Naive thymus-derived CD4-positive, alpha-beta T cell (primary cell): Measurements from ENCODE around the gene WTIP. TPM values are rescaled to one million over a fixed set of nuclear protein-coding genes. Genes with fewer than 3 reads are reported as not detected.

Experiments used
- ATAC-seq: fragments of 150-1000 bp; cut with Tn5 transposase; 2 replicates; pipeline ENCODE4 v1.10.0; 2021; ENCODE audit warnings: mild to moderate bottlenecking, moderate library complexity
- CTCF ChIA-PET: fragments of 350-600 bp; sonication (Branson Sonifier 250); formaldehyde crosslinking; loops from one replicate; lab custom pipeline; 2021; ENCODE audit warnings: antibody characterized with exemption; lab: Charles Lee
- POLR2A ChIA-PET: fragments of 350-600 bp; sonication (Branson Sonifier 250); formaldehyde crosslinking; loops from one replicate; lab custom pipeline; 2021; ENCODE audit warnings: antibody characterized with exemption, inconsistent platforms; lab: Charles Lee
- DNase-seq, 9 donors: peaks; one replicate each; pipeline versions ENCODE4 v3.0.0 to v3.0.0-alpha.2; 2020 to 2022; ENCODE audit warnings: mixed read lengths in 1 of 9
- H3K27ac ChIP-seq: one replicate; pipeline ENCODE4 v1.7.0; 2013; ENCODE audit warnings: mild to moderate bottlenecking, low read depth, low read length, moderate library complexity
- H3K27me3 ChIP-seq, 2 donors: one replicate each; pipeline ENCODE4 v1.7.0; 2013; ENCODE audit warnings: low read length in 2 of 2, mild to moderate bottlenecking in 2 of 2, moderate library complexity in 2 of 2; ENCODE audit not compliant: control insufficient read depth in 2 of 2, insufficient read depth in 2 of 2
- H3K36me3 ChIP-seq, 3 experiments: 1 replicate in 2 of 3; 2 replicates in 1 of 3; pipeline ENCODE4 v1.7.0; 2013; ENCODE audit warnings: low read length in 3 of 3, mild to moderate bottlenecking in 3 of 3, moderate library complexity in 1 of 3; ENCODE audit not compliant: insufficient read depth in 3 of 3, control insufficient read depth in 2 of 3
- H3K4me1 ChIP-seq, 2 donors: one replicate each; pipeline ENCODE4 v1.7.0; 2013; ENCODE audit warnings: low read length in 2 of 2, mild to moderate bottlenecking in 2 of 2, moderate library complexity in 1 of 2; ENCODE audit not compliant: control insufficient read depth in 2 of 2, insufficient read depth in 2 of 2
- H3K4me3 ChIP-seq: 2 replicates; pipeline ENCODE4 v1.7.0; 2013; ENCODE audit warnings: mild to moderate bottlenecking, low read length
- H3K9me3 ChIP-seq, 3 experiments: 1 replicate in 2 of 3; 2 replicates in 1 of 3; pipeline ENCODE4 v1.7.0; 2013; ENCODE audit warnings: low read length in 3 of 3; ENCODE audit not compliant: control insufficient read depth in 2 of 3
- H3K27ac Mint-ChIP-seq, 9 donors: one replicate each; pipeline ENCODE4 v1.8.0; 2020 to 2022; ENCODE audit warnings: mixed read lengths in 9 of 9, mild to moderate bottlenecking in 8 of 9, moderate library complexity in 5 of 9, inconsistent platforms in 2 of 9
- H3K27me3 Mint-ChIP-seq, 5 donors: one replicate each; pipeline ENCODE4 v1.8.0; 2021 to 2022; ENCODE audit warnings: mixed read lengths in 5 of 5, mild to moderate bottlenecking in 1 of 5
- H3K36me3 Mint-ChIP-seq, 5 donors: one replicate each; pipeline ENCODE4 v1.8.0; 2020 to 2022; ENCODE audit warnings: mixed read lengths in 5 of 5, mild to moderate bottlenecking in 3 of 5, inconsistent platforms in 1 of 5
- H3K4me1 Mint-ChIP-seq, 7 donors: one replicate each; pipeline ENCODE4 v1.8.0; 2020 to 2022; ENCODE audit warnings: mixed read lengths in 7 of 7, mild to moderate bottlenecking in 3 of 7, inconsistent platforms in 1 of 7
- H3K4me3 Mint-ChIP-seq, 10 donors: one replicate each; pipeline ENCODE4 v1.8.0; 2020 to 2022; ENCODE audit warnings: mild to moderate bottlenecking in 10 of 10, mixed read lengths in 10 of 10, moderate library complexity in 6 of 10, inconsistent platforms in 2 of 10
- H3K9me3 Mint-ChIP-seq, 11 donors: one replicate each; pipeline ENCODE4 v1.8.0; 2020 to 2022; ENCODE audit warnings: mixed read lengths in 11 of 11, mild to moderate bottlenecking in 4 of 11, inconsistent platforms in 1 of 11, moderate library complexity in 1 of 11
- intact Hi-C, 2 donors: fragments of 100-400 bp; cut with micrococcal nuclease; formaldehyde crosslinking; loops; one replicate each; pipeline ENCODE4 v1.15.1; 2023
- polyA plus RNA-seq, 2 donors: library from polyadenylated mRNA; unstranded; fragments of 300-500 nt; fragmentation: Illumina TruSeq; gene quantifications; one replicate each; pipeline ENCODE4 v1.2.3, GENCODE V29; 2021
- total RNA-seq, 6 experiments: library from RNA in 5 of 6; stranded (reverse) in 5 of 6; gene quantifications; 1 replicate in 5 of 6; 2 replicates in 1 of 6; pipeline ENCODE4 v1.2.3 and lab custom pipeline; 2021 to 2026

WTIP gene
- total and polyA plus RNA-seq, 7 experiments from 2014 or later: 0.08 to 0.77 (median 0.22) TPM; not detected in 2

DNA sequence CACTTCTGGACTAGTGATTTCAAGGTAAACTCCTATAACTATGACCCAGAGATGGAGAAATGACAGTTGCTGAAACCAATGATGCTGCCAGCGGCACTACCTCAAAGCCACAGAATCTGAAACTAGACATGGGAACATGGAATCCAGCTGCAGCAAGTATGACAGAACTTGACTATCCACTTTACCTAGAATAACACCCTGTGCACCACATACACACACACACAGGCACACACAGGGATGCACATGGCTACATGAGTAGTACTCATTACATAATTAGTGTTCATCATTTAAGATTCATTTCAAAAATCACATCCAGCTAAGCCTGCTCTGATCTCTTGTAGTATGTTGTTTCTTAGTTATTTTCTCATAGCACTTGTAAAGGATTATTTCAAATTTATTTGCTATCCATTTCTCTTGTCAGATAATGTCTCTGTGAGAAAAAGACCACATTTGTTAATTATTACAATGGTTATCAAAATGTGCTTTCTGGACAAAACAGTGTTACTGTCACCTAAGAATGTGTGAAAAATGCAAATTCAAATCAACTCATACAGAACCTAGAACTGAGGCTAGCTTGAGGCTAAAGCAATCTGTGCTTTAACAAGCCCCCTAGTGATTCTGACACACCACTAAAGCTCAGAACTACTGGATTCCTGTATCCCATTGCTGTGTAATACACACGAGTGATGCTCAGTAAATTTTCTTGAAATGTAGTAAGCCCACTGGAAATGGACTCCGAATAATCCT is 59.4 kb downstream of the WTIP start:
- POLR2A ChIA-PET: no interaction called here
- H3K9me3 Mint-ChIP-seq: peaks cover 1 to 68% (median 20%) of the 10 kb centered on the region in 11 donors

DNA sequence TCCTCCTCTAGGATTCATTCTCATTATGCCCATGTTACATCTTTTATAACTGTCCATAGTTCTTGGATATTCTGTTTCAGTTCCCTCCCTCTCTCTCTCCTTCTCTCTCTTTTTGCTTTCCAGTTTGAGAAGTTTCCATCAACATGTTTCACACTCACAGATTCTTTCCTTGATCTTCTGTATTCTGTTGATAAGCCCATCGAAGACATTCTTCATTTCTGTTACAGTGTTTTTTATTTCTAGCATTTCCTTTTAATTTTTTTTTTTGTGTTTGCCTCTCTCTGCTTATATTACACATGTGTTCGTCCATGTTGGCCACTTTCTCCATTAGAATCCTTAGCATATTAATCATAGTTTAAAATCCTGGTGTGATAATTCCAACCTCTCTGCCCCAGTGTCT is 68.3 kb downstream of the WTIP start:
- H3K4me3 ChIP-seq: no peak overlapping the region
- no peak overlapping the region for H3K27ac ChIP-seq
- Mint-ChIP-seq H3K27me3 (peaks cover 0 to 32% (median 15%) of the 10 kb centered on the region in 5 donors), H3K4me1 (no peaks in the 10 kb centered on the region), H3K4me3 (no peak overlapping the region), H3K27ac (no peak overlapping the region), H3K9me3 (peaks cover 14 to 67% (median 23%) of the 10 kb centered on the region in 11 donors), H3K36me3 (peaks cover 0 to 16% (median 3%) of the 10 kb centered on the region in 5 donors)
- ChIA-PET POLR2A (no interaction called here), CTCF (no interaction called here)
- H3K9me3 ChIP-seq: peaks cover 0 to 13% (median 0%) of the 10 kb centered on the region in 3 experiments
- intact Hi-C loops: no loop called here
- ATAC-seq: no peak
- DNase-seq: no peak
- no peaks in the 10 kb centered on the region for H3K36me3 ChIP-seq
- H3K27me3 ChIP-seq: no peaks in the 10 kb centered on the region
- no peaks in the 10 kb centered on the region for H3K4me1 ChIP-seq

More for the DNA sequence above, 59.4 kb downstream of the WTIP start:
- H3K36me3 Mint-ChIP-seq: peaks cover 0 to 7% (median 3%) of the 10 kb centered on the region in 5 donors
- intact Hi-C loops: no loop called here
- ATAC-seq: no peak
- H3K36me3 ChIP-seq: no peaks in the 10 kb centered on the region
- no peak for DNase-seq
- H3K4me1 Mint-ChIP-seq: no peaks in the 10 kb centered on the region
- no peaks in the 10 kb centered on the region for H3K4me1 ChIP-seq
- no peak overlapping the region for H3K27ac Mint-ChIP-seq
- H3K4me3 ChIP-seq: no peak overlapping the region
- no peak overlapping the region for H3K27ac ChIP-seq
- H3K27me3 Mint-ChIP-seq: peaks cover 9 to 40% (median 28%) of the 10 kb centered on the region in 5 donors
- CTCF ChIA-PET: no interaction called here
- H3K4me3 Mint-ChIP-seq: no peak overlapping the region
- H3K27me3 ChIP-seq: no peaks in the 10 kb centered on the region
- no peaks in the 10 kb centered on the region for H3K9me3 ChIP-seq

DNA sequence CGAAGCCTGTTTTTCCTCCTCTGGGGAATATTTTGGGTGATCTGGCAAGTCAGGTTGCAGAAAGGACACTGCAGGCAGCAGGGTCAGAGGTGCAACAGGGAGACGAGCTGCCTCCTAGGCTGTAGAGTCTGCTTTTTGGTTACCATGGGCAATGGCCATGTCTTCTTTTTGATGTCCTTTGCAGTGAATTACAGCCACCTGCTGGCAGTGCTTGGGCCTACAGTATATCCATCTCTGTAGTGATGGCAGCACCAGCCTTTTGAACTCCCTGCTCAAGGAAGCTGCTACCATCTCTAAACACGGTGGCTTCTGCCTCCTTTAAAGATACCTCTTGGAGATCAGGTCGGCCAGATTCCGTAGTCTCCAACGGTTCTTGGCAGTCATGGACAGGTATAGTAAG is 73.9 kb downstream of the WTIP start:
- peaks cover 0 to 57% (median 47%) of the 10 kb centered on the region in 5 donors for H3K27me3 Mint-ChIP-seq
- no peak for ATAC-seq

DNA sequence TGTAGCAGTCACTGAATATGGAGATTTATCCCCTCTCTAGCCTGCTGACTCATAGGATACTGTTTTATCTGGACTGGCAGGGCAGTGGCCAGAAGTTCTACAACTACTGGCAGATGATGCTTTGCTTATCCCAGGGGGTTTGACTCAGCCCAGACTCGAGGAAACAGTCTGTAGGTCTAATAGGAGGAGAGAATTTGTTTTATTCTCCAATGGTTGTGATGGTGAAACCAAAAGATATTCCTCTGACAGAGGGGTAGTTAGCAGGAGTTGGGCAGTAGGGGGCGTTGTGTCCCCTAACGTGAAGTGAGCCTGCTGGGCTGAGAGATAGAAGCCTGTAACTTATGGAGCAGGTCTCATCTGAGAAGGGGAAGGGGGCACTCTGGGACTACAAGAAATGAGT is 74.9 kb downstream of the WTIP start:
- intact Hi-C loops: no loop called here
- Mint-ChIP-seq H3K36me3 (peaks cover 0 to 13% (median 0%) of the 10 kb centered on the region in 5 donors), H3K27me3 (peaks cover 0 to 57% (median 47%) of the 10 kb centered on the region in 5 donors), H3K4me1 (no peaks in the 10 kb centered on the region), H3K27ac (no peak overlapping the region), H3K9me3 (peaks cover 0 to 24% (median 6%) of the 10 kb centered on the region in 11 donors), H3K4me3 (no peak overlapping the region)
- no peak for ATAC-seq
- ChIA-PET POLR2A (no interaction called here), CTCF (no interaction called here)
- Histone ChIP-seq H3K4me3 (no peak overlapping the region), H3K36me3 (no peaks in the 10 kb centered on the region), H3K4me1 (no peaks in the 10 kb centered on the region), H3K27me3 (peaks cover 0 to 6% of the 10 kb centered on the region in 2 donors), H3K27ac (no peak overlapping the region), H3K9me3 (no peaks in the 10 kb centered on the region)
- DNase-seq: no peak

More for the DNA sequence above, 73.9 kb downstream of the WTIP start:
- H3K9me3 ChIP-seq: peaks cover 0 to 2% (median 0%) of the 10 kb centered on the region in 3 experiments
- Mint-ChIP-seq H3K36me3 (peaks cover 0 to 13% (median 0%) of the 10 kb centered on the region in 5 donors), H3K27ac (no peak overlapping the region), H3K4me1 (no peaks in the 10 kb centered on the region), H3K9me3 (peaks cover 0 to 28% (median 9%) of the 10 kb centered on the region in 11 donors), H3K4me3 (no peak overlapping the region)
- H3K4me1 ChIP-seq: no peaks in the 10 kb centered on the region
- no peak overlapping the region for H3K4me3 ChIP-seq
- H3K27ac ChIP-seq: no peak overlapping the region
- no peak for DNase-seq
- POLR2A ChIA-PET: no interaction called here
- CTCF ChIA-PET: no interaction called here
- intact Hi-C loops: no loop called here
- peaks cover 0 to 6% of the 10 kb centered on the region in 2 donors for H3K27me3 ChIP-seq
- no peaks in the 10 kb centered on the region for H3K36me3 ChIP-seq

DNA sequence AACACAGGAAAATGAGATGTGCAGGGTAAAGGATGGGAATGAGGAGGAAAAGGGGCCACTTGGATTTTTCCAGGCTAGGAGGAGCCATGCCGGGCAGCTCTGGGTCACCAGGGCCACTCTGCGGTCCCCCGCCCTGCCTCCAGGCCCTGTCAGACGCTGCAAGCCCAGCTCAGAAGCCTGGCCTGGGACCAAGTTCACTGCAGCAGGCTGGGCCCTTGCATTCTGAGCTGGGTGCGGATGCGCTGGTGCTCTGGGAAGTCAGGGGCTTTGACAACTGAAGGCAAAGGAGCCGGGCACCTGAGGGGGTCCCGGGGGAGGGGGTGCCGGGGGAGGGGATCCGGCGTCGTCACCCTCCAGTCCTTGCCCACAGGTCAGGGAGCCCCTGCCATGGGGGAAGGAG is 77.5 kb downstream of the WTIP start:
- CTCF ChIA-PET: no interaction called here

DNA sequence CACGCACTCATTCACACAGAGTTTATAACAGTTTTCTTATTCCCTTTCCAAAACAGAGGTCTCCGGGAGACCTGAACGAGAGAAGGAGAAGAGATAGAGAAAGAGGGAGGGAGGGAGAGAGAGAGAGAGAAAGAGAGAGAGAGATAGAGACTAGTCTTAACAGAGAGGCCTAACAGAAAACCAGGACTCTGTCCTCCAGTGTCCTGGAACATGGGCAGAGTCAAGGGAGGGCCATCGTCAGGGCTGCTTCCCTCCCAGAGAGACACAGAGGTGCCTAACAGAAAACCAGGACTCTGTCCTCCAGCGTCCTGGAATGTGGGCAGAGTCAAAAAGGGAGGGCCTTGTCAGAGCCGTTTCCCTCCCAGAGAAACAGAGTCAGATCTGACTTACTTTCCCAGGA is 78.7 kb downstream of the WTIP start:
- Histone ChIP-seq H3K4me3 (no peak overlapping the region), H3K27ac (no peak overlapping the region), H3K36me3 (no peaks in the 10 kb centered on the region), H3K4me1 (no peaks in the 10 kb centered on the region), H3K27me3 (peaks cover 0 to 6% of the 10 kb centered on the region in 2 donors), H3K9me3 (no peaks in the 10 kb centered on the region)
- POLR2A ChIA-PET: no interaction called here
- Mint-ChIP-seq H3K36me3 (peaks cover 0 to 12% (median 0%) of the 10 kb centered on the region in 5 donors), H3K4me3 (no peak overlapping the region), H3K27me3 (peaks cover 0 to 43% (median 25%) of the 10 kb centered on the region in 5 donors), H3K4me1 (no peaks in the 10 kb centered on the region), H3K9me3 (peaks cover 4 to 31% (median 15%) of the 10 kb centered on the region in 11 donors), H3K27ac (no peak overlapping the region)
- intact Hi-C loops: no loop called here
- DNase-seq (no peak), ATAC-seq (no peak)
- CTCF ChIA-PET: no interaction called here

More for the DNA sequence above, 77.5 kb downstream of the WTIP start:
- Mint-ChIP-seq H3K36me3 (peaks cover 0 to 9% (median 0%) of the 10 kb centered on the region in 5 donors), H3K27ac (no peak overlapping the region), H3K4me3 (no peak overlapping the region), H3K9me3 (peaks cover 0 to 20% (median 10%) of the 10 kb centered on the region in 11 donors), H3K4me1 (no peaks in the 10 kb centered on the region), H3K27me3 (peaks cover 0 to 50% (median 33%) of the 10 kb centered on the region in 5 donors)
- no peak overlapping the region for H3K27ac ChIP-seq
- no peak overlapping the region for H3K4me3 ChIP-seq
- H3K9me3 ChIP-seq: no peaks in the 10 kb centered on the region
- no peaks in the 10 kb centered on the region for H3K36me3 ChIP-seq
- DNase-seq (no peak), ATAC-seq (no peak)
- intact Hi-C loops: no loop called here
- peaks cover 0 to 6% of the 10 kb centered on the region in 2 donors for H3K27me3 ChIP-seq
- no peaks in the 10 kb centered on the region for H3K4me1 ChIP-seq
- POLR2A ChIA-PET: no interaction called here
